Activated T-cell treated with anti-CD3 and anti-CD28 coated beads, Interleukin-2, amount 50 U/mL, for 48 hours (primary cell): ENCODE data around the gene DCTN1.

Experiments
- DNase-seq, 2 experiments: peaks; one replicate each; pipeline ENCODE4 v3.0.0-alpha.2; 2020

Gene DCTN1

DNA sequence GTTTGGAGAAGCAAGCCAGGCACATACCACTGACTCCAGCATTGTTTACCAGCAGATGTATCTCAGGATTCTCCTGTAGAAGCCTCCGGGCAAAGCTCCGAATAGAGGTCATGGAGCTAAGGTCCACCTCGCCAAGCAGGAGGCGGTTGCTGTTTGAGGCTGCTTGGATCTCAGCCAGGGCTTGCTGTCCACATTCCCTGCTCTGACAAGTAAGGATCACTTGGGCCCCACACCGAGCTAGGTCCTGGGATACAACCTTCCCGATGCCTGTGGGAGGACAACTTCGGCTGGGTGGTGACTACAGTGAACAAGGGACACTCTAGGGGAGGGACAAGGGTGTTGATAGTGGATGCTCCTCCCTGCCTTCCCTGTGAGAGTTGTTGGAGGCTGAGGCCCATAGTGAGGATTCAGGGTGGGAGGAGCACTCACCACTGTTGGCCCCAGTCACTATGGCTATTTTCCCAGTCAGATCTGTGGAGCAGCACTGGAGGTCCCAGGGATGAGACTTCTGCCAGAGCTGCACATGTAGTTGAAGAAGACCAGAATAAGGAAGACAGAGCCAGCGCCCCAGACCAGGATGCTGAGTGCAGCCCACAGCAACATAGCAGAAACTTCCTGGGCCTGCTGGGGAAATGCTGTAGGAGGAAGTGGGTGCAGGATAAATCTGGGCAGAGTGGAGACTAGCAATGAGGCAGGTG is 33.0 kb upstream of the DCTN1 start:
- no peak for DNase-seq

DNA sequence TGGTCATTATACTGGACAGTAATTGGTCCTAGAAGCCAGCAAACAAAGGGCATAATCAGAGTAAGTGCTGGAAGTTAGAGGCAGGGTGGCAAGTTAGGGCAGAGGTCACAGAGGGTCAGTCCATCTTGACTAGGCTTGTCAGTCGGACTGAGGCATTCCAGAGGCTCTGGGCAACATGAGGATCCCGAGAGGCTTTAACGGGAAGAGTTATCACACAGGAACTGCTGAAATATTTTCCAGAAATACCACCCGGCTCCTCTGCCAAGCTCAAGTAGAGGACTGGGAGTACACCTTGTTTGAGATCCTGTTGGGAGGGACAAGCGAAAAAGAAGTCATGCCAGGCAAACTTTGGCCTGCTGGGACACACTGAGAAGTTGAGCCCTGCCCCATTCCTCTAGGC is 27.6 kb upstream of the DCTN1 start:
- no peak for DNase-seq

- DNase-seq, result no peak
Measured at GRCh38 chr2:74406035-74406434, 25.9 kb upstream of the DCTN1 start.

- no peak for DNase-seq
Measured at GRCh38 chr2:74401891-74402290, 21.8 kb upstream of the DCTN1 start.

DNA sequence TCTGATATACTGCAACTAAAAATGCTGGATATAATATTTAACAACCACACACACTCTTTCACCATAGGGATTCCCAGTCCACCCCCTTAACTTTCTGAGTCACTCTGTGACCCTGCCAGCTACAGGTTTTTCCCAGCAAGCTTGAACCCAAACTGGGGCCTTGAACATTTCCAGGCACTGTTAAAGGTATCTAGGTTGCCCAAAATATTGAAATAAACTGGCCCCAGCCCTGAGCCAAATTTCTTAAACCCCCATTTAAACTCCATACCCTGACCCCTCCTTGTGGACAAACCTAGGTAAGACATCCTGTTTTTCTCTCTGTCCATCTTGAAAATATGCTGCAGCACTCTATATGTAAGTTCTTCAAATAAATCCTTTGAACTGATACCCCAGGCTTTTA is 19.7 kb upstream of the DCTN1 start:
- DNase-seq, result no peak

DNA sequence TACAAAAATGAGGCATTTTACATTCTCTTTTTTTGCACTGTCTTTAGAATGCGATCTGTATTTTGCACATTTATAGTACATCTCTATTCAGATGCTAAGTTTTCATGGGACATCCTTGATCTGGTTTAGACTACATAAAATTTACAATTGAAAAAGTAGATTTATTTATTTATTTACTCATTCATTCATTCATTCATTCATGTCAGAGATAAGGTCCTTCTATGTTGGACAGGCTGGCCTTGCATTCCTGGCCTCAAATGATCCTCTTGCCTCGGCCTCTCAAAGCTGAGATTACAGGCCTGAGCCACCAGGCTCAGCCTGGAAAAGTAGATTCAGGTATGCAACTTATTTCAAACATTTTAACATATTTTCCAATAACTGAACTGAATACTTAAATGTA is 16.0 kb upstream of the DCTN1 start:
- no peak for DNase-seq

DNA sequence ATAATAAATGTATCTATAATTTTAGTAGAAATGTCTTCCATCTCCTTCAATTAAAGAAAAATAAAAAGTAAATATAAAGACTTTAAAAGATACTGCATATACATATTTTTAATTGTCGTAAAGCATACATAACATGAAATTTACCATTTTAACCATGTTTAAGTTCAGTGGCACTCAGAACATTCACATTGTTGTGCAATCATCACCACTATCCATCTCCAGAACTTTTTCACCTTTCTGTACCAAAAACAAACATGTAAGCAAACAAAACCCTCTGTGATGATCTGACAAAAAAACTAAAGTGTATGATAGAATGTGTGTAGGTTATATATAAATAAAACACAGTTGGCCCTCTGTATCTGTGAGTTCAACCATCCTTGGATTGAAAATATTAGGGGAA is 13.4 kb upstream of the DCTN1 start:
- DNase-seq, result no peak

- no peak for DNase-seq
Measured at GRCh38 chr2:74392449-74392743, 12.3 kb upstream of the DCTN1 start.

DNA sequence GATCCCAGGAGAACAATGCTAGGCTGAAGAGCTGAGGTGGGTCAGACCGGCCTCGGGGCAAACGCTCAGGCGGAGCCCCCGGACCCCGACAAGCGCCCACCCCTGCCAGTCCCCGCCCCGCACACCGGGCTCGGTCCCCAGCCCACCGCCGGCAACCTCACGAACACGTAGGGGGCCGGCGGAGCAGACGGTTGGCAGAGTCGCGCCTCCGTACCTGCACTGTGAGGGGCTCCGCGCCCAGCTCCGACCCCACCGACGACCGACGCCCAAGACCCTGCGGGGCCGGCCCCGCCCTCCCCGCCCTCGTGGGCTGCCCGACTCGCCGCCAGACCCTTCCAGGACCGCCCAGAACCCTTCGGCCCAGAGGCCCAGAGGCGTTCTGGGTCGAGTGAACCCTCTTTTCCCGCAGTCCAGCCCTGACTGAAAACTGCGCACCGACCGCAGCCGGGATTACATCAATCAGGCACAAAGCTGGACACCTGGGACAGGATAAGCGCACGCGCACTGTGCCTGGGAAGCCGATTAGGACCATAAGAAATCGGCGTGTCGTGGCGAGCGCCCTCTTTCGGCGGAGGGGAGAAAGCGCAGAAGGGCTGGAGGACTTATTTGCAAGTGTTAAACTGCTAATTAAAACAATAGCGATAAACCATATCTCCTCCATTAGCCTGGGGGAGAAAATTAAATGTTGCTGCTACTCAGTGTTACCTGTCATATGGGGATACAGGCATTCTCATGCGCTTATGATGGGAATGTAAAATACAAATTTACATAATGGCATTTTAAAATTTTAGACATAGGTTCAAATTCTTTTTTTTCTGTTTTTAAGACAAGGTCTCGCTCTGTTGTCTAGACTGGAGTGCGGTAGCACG is 11.7 kb upstream of the DCTN1 start:
- peak; percentile 97 to 99 for DNase-seq

DNA sequence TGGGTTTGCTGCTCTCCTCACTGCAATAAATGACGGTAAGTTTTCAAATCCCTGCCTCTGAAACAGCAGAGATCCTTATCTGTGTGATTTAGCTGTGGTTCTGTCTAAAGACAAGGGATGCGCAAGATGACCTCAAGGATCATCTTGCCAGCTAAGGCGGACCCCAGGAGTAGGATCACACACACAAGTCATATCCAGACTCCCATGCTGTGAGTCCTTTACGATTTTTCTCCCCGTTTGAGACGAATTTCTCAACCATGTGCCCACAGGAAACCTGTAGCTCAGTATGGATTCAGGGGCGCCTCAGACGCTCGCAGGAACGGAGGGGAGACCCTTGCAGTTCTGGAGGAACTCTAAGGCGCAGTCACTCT is 11.1 kb upstream of the DCTN1 start:
- no peak for DNase-seq

- DNase-seq, result no peak
Measured at GRCh38 chr2:74390606-74391005, 10.5 kb upstream of the DCTN1 start.

DNA sequence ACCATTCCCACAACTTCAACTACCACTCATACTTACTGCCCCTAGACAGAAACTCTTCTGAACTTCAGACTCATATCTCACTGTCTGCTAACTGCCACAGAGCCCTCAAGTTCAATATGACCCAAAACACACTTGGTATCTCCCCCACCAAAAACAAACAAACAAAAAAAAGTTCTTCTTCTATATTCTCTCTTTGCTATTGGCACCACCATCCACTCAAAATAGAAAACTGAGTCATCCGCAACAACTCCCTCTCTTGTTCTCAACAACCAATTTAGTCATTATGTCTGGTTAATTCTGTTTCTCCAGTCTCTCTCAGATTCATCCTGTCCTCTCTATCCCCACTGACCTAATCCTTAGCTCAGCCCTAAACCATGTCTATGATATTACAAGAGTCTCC is 7.2 kb upstream of the DCTN1 start:
- no peak for DNase-seq

DNA sequence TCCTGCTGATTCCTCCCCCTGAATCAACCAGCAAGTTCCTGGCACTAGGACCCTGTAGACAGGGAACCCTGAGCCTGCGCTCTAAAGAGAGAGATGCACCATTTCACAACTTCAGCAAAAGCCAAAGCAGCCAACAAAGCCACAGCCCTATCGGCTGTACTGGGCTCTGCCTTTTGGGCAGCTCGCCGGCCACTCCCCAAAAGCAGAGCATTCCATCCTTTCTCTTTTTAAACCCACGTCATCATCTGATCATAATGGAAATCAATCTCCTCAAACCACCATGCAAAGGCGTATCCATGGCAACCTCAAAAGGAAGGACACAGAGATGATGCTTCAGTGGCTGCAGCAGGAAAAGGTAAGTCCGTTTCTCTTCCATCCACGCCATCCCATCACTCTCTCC is 5.3 kb upstream of the DCTN1 start:
- no peak for DNase-seq

DNA sequence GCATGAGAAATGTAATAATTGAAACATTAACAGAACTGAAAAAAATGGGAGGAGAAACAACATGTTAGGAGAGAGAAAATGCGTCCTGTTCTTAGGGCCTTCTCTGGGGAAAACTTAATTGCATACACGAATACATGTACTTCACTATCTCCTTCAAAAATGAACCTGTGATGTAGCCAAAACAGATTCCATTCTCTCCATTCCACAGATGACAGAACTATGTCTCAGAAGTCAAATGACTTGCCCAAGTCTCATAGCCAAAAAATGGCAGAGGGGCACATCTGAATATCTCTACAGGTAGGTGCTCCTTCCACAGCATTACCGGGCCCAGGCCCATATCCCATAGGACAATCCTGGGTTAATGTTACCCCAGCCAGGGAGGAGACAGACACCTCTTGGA is 3.9 kb upstream of the DCTN1 start:
- no peak for DNase-seq

DNA sequence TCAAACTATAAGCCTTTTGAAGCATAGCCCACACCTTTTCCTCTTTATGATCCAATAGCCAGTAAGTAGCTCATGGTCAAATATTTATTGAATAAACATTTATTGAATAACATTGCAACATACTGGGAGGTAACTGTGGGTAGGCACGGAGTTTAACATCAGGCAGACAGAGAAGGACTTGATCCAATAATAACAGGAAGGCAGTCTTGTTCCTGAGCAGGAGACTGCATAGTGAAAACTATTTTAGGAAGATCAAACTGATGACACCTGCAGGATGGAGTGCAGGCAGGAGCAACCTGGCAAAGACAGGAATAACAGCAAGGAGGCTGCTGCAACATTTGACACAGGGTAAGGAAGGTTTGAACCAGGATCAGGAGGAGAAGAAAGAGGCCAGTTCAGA is 3.1 kb upstream of the DCTN1 start:
- DNase-seq, result no peak

- no peak for DNase-seq
Measured at GRCh38 chr2:74381751-74382150, 1.6 kb upstream of the DCTN1 start.

DNA sequence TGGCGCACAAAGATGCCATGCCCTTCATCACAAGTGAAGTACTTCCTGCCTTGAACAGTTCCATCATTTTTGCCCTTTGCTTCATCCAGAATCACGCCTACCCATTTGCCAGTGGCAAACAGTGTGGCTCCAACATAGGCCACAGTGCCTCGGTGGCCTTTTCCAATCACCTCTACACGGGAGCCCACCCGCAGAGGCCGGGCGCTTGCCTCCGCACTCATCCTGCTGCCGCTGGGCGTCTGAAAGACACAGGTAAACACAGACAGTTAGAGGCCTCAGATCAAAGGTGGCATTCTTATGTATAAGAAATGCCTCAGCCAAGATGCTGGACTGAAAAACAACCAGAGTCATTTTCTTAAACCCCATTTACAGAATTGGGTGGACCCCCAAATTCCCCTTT is 2.1 kb downstream of the DCTN1 start:
- DNase-seq, result no peak

DNA sequence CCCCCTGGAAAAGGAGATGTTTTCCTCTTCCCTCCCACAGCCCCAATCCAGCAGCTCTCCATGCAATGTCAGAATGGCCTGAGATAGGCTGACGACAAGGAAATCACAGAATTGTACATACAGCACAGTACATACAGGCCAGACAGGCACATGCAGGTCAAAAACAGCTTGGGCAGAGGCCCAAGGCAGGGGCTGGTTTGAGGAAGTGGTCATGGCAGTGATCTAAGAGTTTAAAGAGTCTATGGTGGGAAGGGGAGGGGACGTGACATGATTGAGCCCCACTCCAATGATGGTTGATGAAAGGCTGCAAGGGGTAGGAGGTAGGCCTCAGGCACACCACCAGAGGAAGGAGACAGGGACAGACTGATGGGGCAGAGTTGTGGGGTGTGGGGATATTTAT is 4.3 kb downstream of the DCTN1 start:
- no peak for DNase-seq

- no peak for DNase-seq
Measured at GRCh38 chr2:74374509-74375205, 5.5 kb downstream of the DCTN1 start.

DNA sequence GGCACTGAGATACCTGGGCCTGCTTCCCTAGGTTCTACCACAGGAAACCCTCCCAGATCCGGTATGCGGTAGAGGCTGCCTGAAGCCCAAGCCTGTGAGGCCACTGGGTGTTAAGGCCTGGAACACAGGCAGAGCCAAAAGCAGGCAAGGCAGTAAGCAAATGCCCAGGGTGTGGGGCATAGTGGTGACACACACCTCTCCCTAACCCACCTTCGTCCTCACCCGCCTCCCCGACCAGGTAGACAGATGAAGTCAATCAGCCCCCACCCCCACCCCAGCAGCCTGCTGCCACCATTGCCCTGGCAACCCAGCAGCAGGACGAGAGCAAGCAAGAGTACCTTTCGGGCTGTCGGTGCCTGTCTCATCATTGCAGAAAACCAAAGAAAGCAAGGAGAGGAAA is 6.1 kb downstream of the DCTN1 start:
- DNase-seq, result no peak

GRCh38 chr2:74373221-74373676 is 6.9 kb downstream of the DCTN1 start:
- DNase-seq, result no peak

- no peak for DNase-seq
Measured at GRCh38 chr2:74372674-74373073, 7.4 kb downstream of the DCTN1 start.

GRCh38 chr2:74371421-74371820 is 8.7 kb downstream of the DCTN1 start:
- no peak for DNase-seq

DNA sequence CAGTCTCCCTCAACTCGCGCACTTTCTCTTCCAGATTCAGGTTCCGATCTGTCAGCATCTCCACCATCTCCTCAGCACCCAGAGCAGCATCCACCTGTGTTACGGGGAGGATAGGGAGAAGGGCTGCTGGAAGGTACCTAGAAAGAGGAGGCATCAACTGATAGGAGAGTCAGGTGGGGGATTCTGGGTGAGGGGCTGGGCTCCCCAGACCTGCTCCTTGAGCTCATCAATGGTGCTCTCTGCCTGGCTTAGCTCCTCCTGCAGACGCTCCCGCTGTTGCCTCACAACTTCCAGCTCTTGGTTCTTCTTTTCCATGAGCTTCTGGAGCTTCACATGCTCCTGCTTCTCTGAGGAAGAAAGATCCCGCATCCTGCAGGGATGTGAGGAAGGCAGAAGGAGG is 10.1 kb downstream of the DCTN1 start:
- no peak for DNase-seq
